Fibroblast of pulmonary artery (primary cell): ENCODE results near the gene RALBP1.

Experiments used
- DNase-seq: peaks from one replicate; pipeline ENCODE4 v3.0.0-alpha.2; 2010; ENCODE audit warnings: low read depth
- H3K4me3 ChIP-seq: replicated peaks from 2 replicates; pipeline ENCODE4 v1.5.1; 2011; ENCODE audit warnings: low read depth, mild to moderate bottlenecking, control low read depth, low read length, moderate library complexity
- CTCF ChIP-seq: IDR thresholded peaks from 2 replicates; pipeline ENCODE4 v1.5.1; 2011; ENCODE audit warnings: mild to moderate bottlenecking, control low read depth, low read length, inconsistent platforms; ENCODE audit errors: missing control alignments

Gene RALBP1

GRCh38 chr18:9494778-9495331 is 19.5 kb downstream of the RALBP1 start:
- H3K4me3 ChIP-seq = no peak overlapping the region
- TF ChIP-seq CTCF = no peak
- peak; percentile 29 for DNase-seq

DNA sequence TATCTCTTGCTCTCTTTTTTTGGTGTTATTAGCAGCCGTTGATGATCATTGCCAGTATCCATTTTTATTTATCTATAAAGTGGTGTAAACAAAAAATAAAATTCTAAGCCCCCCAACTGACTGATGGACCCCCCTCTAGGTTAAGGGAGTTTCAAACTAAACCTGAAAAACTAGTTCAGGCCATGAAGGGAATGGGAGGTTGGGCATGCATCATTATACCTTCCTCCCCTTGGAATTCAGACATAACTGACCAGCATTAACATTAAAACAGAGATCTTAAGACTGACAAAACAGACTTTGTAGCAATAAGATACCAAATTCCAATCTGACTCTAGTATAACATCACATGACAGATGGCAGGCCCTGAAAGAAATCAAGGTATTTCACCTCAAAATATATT is 20.2 kb downstream of the RALBP1 start:
- no peak for DNase-seq
- TF ChIP-seq CTCF = no peak
- no peak overlapping the region for H3K4me3 ChIP-seq

GRCh38 chr18:9495916-9496705 is 20.8 kb downstream of the RALBP1 start:
- TF ChIP-seq CTCF = no peak
- no peak for DNase-seq
- no peak overlapping the region for H3K4me3 ChIP-seq

- no peak for TF ChIP-seq CTCF
- DNase-seq = peak; percentile 19
- H3K4me3 ChIP-seq = no peak overlapping the region
Measured at GRCh38 chr18:9506046-9506792, 30.9 kb downstream of the RALBP1 start.

- no peak overlapping the region for H3K4me3 ChIP-seq
- TF ChIP-seq CTCF = no peak
- no peak for DNase-seq
Measured at GRCh38 chr18:9507565-9508088, 32.3 kb downstream of the RALBP1 start.

GRCh38 chr18:9508446-9509025 is 33.2 kb downstream of the RALBP1 start:
- no peak overlapping the region for H3K4me3 ChIP-seq
- no peak for TF ChIP-seq CTCF
- no peak for DNase-seq
